ENCODE data around the gene NOPCHAP1.

GRCh38 chr12:104973250-104973649 lies 12.9 kb upstream of the NOPCHAP1 start:
- TF ChIP-seq SUZ12 (IDR thresholded peaks at IDR 0.05; ENCODE audit: unreplicated experiment) (no peak), KAT2A (conservative IDR thresholded peaks at IDR 0.05; ENCODE audit: control insufficient read depth, low read depth, low read length) (no peak), E2F4 (IDR thresholded peaks at IDR 0.05; ENCODE audit: low read depth, low read length) (no peak), MYC (IDR thresholded peaks at IDR 0.05; ENCODE audit: insufficient read depth, insufficient read length, insufficient replicate concordance, low read length, severe bottlenecking) (no peak)
- TF ChIP-seq, protein P1, sequence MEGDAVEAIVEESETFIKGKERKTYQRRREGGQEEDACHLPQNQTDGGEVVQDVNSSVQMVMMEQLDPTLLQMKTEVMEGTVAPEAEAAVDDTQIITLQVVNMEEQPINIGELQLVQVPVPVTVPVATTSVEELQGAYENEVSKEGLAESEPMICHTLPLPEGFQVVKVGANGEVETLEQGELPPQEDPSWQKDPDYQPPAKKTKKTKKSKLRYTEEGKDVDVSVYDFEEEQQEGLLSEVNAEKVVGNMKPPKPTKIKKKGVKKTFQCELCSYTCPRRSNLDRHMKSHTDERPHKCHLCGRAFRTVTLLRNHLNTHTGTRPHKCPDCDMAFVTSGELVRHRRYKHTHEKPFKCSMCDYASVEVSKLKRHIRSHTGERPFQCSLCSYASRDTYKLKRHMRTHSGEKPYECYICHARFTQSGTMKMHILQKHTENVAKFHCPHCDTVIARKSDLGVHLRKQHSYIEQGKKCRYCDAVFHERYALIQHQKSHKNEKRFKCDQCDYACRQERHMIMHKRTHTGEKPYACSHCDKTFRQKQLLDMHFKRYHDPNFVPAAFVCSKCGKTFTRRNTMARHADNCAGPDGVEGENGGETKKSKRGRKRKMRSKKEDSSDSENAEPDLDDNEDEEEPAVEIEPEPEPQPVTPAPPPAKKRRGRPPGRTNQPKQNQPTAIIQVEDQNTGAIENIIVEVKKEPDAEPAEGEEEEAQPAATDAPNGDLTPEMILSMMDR (IDR thresholded peaks at IDR 0.05 in 2 of 3, conservative IDR thresholded peaks at IDR 0.05 in 1 of 3; ENCODE audit: control insufficient read depth in 2 of 3, extremely low read depth in 1 of 3, insufficient read depth in 1 of 3, low read depth in 3 of 3, low read length in 3 of 3), result no peak
